ENCODE measurements around the gene EIF5B. TPM values are rescaled to one million over a fixed set of nuclear protein-coding genes. Genes with fewer than 3 reads are reported as not detected.
"Not testable (repeated sequence)": the region's sequence is repeated elsewhere in the genome, so short reads cannot be mapped to it uniquely, and the experiment has no call there.

The EIF5B gene
- total RNA-seq, 3 donors from 2014 or later, result 32.5 to 53.7 (median 42.3) TPM

DNA sequence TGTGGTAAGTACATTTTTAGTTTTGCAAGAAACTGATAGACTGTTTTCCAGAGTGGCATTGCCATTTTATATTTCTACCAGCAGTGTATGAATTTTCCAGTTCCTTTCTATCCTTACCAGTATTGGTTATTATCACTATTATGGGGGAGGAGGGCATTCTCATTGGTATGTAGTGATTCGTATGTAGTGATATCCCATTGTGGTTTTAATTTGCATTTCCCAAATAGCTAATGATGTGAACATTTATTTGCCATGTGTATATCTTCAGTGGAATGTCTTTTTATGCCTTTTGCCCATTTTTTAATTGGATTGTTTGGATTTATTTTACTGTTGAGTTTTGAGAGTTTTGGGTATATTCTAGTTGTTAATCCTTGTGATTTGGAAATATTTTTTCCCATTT is 16.9 kb downstream of the EIF5B start:
- H3K36me3 ChIP-seq, result no peaks in the 10 kb centered on the region
- no peaks in the 10 kb centered on the region for H3K27me3 ChIP-seq
- DNase-seq (ENCODE audit: low spot score in 2 of 2), result no peak
- no peaks in the 10 kb centered on the region for H3K9me3 ChIP-seq
- intact Hi-C loops (cut with DNase I; ENCODE audit: low total_unique reads), result no loop called here
- H3K4me3 ChIP-seq, result no peak overlapping the region
- TF ChIP-seq CTCF (IDR thresholded peaks at IDR 0.05), result no peak
- no peak for TF ChIP-seq POLR2AphosphoS5 (IDR thresholded peaks at IDR 0.05)
- no peak for TF ChIP-seq POLR2A (IDR thresholded peaks at IDR 0.05)
- no peak overlapping the region for H3K27ac ChIP-seq
- H3K4me1 ChIP-seq, result no peaks in the 10 kb centered on the region

DNA sequence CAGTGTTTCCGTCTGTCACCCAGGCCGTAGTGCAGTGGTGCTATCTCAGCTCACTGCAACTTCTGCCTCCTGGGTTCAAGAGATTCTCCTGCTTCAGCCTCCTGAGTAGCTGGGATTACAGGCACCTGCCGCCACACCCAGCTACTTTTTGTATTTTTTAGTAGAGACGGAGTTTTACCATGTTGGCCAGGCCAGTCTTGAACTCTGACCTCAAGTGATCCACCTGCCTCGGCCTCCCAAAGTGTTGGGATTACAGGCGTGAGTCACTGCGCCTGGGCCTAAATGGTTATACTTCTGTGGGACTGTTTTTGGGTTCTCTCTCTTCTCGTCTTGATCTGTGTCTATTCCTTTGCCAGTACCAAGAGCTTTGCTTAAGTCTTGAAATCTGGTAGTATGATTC is 17.6 kb downstream of the EIF5B start:
- DNase-seq (ENCODE audit: low spot score in 2 of 2); H3K27ac ChIP-seq; H3K4me3 ChIP-seq; H3K36me3 ChIP-seq; H3K27me3 ChIP-seq; H3K9me3 ChIP-seq; intact Hi-C loops (cut with DNase I; ENCODE audit: low total_unique reads); H3K4me1 ChIP-seq: not testable (repeated sequence)

GRCh38 chr2:99356853-99357252 is 19.7 kb downstream of the EIF5B start:
- no peak for TF ChIP-seq POLR2A (IDR thresholded peaks at IDR 0.05)
- no peak for TF ChIP-seq CTCF (IDR thresholded peaks at IDR 0.05)
- TF ChIP-seq POLR2AphosphoS5 (IDR thresholded peaks at IDR 0.05), result no peak
- H3K9me3 ChIP-seq, result no peaks in the 10 kb centered on the region

DNA sequence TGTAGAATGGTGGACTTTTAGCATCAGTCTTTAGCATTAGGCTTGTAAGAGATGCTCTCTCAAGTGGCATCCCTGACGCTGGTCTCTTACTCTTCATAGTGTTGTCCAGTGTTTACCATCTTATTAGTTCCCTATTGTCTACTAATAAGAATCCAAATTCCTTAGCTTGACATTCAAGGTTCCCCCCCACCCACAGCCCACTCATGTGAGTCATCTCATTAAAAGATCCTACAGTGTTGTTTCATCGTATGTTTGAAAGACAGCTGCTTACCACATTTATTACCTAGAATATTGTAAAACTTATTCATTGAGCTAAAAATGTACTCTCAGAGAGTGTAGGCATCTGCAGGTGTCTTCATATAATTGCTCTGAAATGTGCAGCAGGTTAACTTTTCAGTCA is 28.5 kb downstream of the EIF5B start:
- Histone ChIP-seq H3K9me3 (no peaks in the 10 kb centered on the region), H3K36me3 (peaks cover 8% of the 10 kb centered on the region), H3K27ac (no peak overlapping the region), H3K27me3 (no peaks in the 10 kb centered on the region), H3K4me1 (no peaks in the 10 kb centered on the region), H3K4me3 (no peak overlapping the region)
- intact Hi-C loops (cut with DNase I; ENCODE audit: low total_unique reads), result no loop called here
- TF ChIP-seq CTCF (IDR thresholded peaks at IDR 0.05) (no peak), POLR2AphosphoS5 (IDR thresholded peaks at IDR 0.05) (no peak)
- no peak for DNase-seq (ENCODE audit: low spot score in 2 of 2)

More at GRCh38 chr2:99356853-99357252, 19.7 kb downstream of the EIF5B start:
- Histone ChIP-seq H3K4me3 (no peak overlapping the region), H3K36me3 (no peaks in the 10 kb centered on the region), H3K4me1 (no peaks in the 10 kb centered on the region), H3K27me3 (no peaks in the 10 kb centered on the region), H3K27ac (no peak overlapping the region)
- intact Hi-C loops (cut with DNase I; ENCODE audit: low total_unique reads), result no loop called here
- no peak for DNase-seq (ENCODE audit: low spot score in 2 of 2)

- H3K27me3 ChIP-seq; H3K4me3 ChIP-seq; H3K4me1 ChIP-seq; H3K27ac ChIP-seq; H3K36me3 ChIP-seq; DNase-seq (ENCODE audit: low spot score in 2 of 2); H3K9me3 ChIP-seq; intact Hi-C loops (cut with DNase I; ENCODE audit: low total_unique reads): not testable (repeated sequence)
These were observed 31.7 kb downstream of the EIF5B start for GRCh38 chr2:99368854-99369253.

- no peak for DNase-seq (ENCODE audit: low spot score in 2 of 2)
- TF ChIP-seq POLR2AphosphoS5 (IDR thresholded peaks at IDR 0.05), result no peak
- TF ChIP-seq CTCF (IDR thresholded peaks at IDR 0.05), result no peak
- TF ChIP-seq POLR2A (IDR thresholded peaks at IDR 0.05), result no peak
- no peak overlapping the region for H3K27ac ChIP-seq
- intact Hi-C loops (cut with DNase I; ENCODE audit: low total_unique reads), result no loop called here
- no peaks in the 10 kb centered on the region for H3K4me1 ChIP-seq
- H3K27me3 ChIP-seq, result no peaks in the 10 kb centered on the region
- H3K36me3 ChIP-seq, result peaks cover 11% of the 10 kb centered on the region
- H3K9me3 ChIP-seq, result no peaks in the 10 kb centered on the region
- no peak overlapping the region for H3K4me3 ChIP-seq
These were observed 36.0 kb downstream of the EIF5B start for GRCh38 chr2:99373144-99373543.

Data from breast epithelium (tissue), 4 donors.